IPS DF 4.7 (cell line): ENCODE results near the gene NUDT9.
"Not testable (repeated sequence)": the region's sequence is repeated elsewhere in the genome, so short reads cannot be mapped to it uniquely, and the experiment has no call there.

Experiments
- DNase-seq: peaks from one replicate; pipeline ENCODE4 v3.0.0-alpha.2; 2013; ENCODE audit warnings: low spot score; ENCODE audit errors: extremely low read depth

The NUDT9 gene

DNA sequence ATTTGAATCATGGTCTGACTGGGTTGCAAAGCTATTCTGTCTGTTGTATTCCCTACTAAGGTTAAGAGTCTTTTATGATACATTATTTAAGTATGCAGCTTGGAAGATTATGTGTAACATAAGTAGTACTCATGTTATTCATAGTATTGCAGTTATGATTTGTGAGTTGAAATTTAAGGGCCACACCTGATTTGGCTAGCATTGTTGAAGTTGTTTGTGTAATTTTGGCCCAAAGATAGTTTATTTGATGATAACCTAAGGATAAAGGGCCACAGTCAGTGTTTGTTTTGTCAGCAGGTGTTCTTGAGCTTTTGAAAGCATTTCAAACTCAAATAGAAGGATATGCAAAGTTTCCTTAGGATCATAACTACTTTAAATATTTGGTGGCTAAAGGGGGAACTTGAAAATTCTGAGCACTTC, 38.9 kb downstream of the NUDT9 start:
- no peak for DNase-seq

DNA sequence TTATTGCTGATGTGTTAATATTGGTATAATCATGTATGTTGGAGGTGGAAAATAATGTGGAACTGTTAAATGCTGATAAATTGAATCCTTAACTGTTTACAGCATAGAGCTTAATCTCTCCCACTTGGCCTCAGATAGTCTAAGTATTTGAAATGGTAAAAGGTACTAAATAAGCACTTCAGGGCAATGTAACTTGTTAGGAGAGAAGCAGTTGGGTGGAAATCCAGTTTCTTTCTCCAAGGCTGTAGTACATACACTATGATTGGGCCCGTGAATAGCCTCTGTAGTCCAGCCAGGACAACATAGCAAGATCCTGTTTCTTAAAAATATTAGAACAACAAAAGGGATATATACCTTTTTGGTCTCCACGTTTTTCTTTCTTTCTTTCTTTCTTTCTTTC, 39.7 kb downstream of the NUDT9 start:
- no peak for DNase-seq

- no peak for DNase-seq
Observed at GRCh38 chr4:87465739-87466366, 43.5 kb downstream of the NUDT9 start.

DNA sequence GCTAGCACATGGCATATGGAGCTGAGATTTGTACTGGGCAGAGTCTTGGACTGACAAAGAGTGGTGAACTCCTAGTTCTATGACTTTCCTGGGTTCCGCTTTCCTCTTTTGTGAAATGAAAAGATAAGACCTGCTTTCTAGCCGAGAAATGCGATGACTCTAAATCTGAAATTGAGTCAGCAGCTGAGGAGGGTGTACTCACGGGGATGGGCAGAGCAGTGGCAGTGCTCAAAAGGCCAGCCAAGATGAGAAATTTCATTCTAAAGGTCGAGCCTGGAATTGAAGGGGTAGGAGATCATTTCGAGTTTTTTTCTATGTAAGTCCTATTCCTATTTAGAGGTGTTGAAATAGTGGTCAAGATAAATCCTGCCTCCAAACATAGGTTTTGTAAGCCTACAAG, 47.0 kb downstream of the NUDT9 start:
- no peak for DNase-seq

- DNase-seq, result no peak
Observed at GRCh38 chr4:87476934-87477333, 54.6 kb downstream of the NUDT9 start.

- DNase-seq, result no peak
Observed at GRCh38 chr4:87478732-87479250, 56.4 kb downstream of the NUDT9 start.

GRCh38 chr4:87481377-87481776, 59.0 kb downstream of the NUDT9 start:
- no peak for DNase-seq

DNA sequence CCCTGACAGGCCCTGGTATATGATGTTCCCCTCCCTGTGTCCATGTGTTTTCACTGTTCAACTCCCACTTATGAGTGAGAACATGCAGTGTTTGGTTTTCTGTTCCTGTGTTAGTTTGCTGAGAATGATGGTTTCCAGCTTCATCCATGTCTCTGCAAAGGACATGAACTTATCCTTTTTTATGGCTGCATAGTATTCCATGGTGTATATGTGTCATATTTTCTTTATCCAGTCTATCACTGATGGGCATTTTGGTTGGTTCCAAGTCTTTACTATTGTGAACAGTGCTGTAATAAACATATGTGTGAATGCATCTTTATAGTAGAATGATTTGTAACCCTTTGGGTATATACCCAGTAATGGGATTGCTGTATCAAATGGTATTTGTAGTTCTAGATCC, 60.9 kb downstream of the NUDT9 start:
- not testable (repeated sequence) for DNase-seq

DNA sequence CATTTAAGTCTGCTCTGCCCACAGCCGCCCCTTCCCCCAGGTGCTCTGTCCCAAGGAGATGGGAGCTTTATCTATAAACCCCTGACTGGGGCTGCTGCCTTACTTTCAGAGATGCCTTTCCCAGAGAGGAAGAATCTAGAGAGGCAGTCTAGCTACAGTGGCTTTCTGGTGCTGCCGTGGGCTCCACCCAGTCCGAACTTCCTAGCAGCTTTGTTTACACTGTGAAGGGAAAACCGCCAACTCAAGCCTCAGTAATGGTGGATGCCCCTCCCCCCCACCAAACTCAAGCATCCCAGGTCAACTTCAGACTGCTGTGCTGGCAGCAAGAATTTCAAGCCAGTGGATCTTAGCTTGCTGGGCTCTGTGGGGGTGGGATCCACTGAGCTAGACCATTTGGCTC, 66.3 kb downstream of the NUDT9 start:
- not testable (repeated sequence) for DNase-seq

- no peak for DNase-seq
Observed at GRCh38 chr4:87489678-87490077, 67.3 kb downstream of the NUDT9 start.

GRCh38 chr4:87490664-87491369, 68.4 kb downstream of the NUDT9 start:
- no peak for DNase-seq

GRCh38 chr4:87491436-87491835, 69.1 kb downstream of the NUDT9 start:
- DNase-seq, result no peak

DNA sequence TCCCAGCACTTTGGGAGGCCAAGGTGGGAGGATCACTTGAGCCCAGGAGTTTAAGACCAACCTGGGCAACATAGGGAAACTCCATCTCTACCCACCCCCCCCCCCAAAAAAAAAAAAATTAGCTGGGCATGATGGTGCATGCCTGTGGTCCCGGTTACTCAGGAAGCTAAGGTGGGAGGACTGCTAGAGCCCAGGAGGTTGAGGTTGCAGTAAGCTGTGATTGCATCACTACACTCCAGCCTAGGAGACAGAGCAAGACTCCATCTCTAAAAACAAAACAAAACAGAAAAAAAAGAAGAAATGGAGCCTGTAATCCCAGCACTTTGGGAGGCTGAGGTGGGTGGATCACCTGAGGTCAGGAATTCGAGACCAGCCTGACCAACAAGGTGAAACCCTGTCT, 69.5 kb downstream of the NUDT9 start:
- DNase-seq, result not testable (repeated sequence)

GRCh38 chr4:87493115-87493514, 70.7 kb downstream of the NUDT9 start:
- DNase-seq, result no peak

GRCh38 chr4:87497159-87497558, 74.8 kb downstream of the NUDT9 start:
- peak; percentile 16 for DNase-seq

DNA sequence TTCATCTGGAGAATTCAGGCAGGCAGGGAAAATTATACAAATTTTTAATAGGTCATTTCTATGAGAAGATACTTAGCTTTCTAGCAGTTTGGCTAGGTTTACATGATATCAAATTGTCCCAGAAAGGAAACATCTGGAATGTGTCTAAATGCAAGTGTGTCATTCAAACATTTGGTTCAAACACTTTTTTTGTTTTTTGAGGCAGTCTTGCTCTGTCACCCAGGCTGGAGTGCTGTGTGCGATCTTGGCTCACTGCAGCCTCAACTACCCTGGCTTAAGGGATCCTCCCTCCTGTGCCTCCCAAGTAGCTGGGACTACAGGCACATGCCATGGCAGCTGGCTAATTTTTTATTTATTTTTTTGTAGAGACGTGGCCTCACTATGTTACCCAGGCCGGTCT, 75.2 kb downstream of the NUDT9 start:
- no peak for DNase-seq

DNA sequence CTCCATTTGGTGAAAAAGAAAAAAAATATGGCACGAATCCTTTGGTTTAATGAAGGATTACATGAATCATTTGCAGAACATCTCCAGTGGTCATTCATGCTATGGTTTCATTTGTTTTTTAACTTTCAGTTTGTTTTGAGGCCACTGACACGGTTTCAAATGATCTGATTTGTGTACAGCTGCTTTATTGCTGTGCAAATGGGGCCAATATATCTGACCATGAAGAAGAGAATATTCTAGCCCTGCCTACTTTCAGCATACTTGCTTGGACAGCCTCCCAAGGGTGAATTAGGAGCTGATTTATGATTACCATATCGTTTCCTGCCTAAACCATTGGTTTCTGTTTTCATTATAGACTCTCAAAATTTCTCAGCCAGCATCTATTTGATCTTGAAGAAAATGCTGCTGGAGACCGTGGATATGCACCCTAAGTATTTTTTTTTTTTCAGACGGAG, 76.1 kb downstream of the NUDT9 start:
- DNase-seq, result no peak

GRCh38 chr4:87499403-87500091, 77.2 kb downstream of the NUDT9 start:
- DNase-seq, result no peak

DNA sequence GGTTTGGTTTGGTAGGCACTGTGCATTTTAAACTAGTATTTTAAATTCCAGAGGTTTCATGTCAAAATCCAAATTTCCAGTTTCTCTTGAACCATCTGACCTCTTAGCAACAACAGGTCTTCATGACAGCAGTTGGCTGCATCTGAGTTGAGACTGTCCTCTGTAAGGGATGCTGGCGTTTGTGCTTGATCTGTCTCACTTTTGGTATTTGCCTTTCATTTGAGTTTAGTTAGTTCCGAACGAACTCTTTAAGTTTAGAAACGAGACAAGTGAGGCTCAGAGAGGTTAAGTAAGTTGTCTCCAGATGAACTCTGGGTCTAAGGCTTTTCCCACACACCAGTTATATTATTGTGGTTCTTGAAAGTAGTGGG, 77.7 kb downstream of the NUDT9 start:
- no peak for DNase-seq

DNA sequence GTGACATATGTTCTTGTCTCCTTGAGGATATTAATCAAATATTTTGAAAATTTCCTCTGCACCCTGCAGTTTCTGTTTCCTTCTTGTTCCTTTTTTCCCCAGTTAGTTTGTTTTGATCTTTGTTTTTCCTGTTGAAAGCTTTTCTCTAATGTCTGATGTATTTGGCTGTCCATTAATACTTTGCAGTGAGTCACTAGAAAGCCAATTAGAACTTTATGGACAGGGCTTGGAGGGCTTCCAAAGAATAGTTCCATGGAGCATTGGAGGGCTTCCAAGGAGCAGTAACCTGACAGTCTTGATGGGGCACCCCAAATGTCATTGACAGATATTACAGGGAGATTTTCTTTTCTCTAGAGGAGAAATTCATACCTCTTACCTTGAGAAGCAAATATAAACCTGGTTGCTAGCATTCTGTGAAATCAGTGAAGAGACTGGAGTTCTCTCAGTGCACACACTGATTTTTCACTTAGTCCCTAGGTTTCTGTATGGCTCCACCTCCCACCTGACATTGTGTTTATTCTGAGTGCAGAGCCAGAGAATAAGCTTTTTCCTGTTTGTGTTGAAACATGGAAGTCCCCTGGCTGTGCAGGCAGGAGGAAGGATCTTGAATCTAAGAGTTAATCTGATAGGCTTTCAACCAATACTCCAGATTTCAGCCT, 80.3 kb downstream of the NUDT9 start:
- DNase-seq, result no peak

DNA sequence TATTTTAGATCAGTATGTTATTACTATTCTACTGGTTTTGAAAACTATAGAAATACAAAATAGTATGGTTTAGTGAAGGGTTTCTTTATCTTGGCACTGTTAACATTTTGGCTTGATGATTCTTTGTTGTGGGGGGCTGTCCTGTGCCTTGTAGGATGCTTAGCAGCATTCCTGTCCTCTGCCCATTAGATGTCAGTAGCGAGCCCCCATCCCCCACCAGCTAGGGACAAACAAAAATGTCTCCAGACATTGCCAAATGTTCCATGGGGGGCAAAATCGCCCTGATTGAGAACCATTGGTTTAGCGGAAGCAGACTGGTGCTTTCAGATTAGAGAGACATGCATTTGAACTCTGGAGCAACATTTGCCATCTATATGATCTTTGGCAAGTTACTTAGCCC, 83.5 kb downstream of the NUDT9 start:
- no peak for DNase-seq
